Superior temporal gyrus (tissue), 1 donor: ENCODE results near the gene RUBCN.
"Not testable (repeated sequence)": the region's sequence is repeated elsewhere in the genome, so short reads cannot be mapped to it uniquely, and the experiment has no call there.

Source experiments
- DNase-seq: peaks from one replicate; pipeline ENCODE4 v3.0.0-alpha.2; 2016; ENCODE audit errors: extremely low spot score

Gene RUBCN

GRCh38 chr3:197734667-197735318, 1.9 kb downstream of the RUBCN start:
- DNase-seq: no peak

DNA sequence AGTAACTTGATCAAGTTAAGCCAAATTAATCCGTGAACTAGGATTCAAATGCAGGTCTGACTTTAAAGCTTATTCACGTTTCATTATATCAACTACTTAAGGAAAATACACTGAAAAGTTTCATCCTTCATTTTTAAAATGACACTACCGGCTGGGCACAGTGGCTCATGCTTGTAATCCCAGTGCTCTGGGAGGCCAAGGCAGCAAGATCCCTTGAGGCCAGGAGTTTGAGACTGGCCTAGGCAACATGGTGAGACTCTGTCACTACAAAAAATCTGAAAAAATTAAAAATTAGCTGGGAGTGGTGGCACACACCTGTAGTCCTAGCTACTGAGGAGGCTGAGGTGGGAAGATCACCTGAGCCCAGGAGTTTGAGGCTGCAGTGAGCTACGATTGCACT, 3.7 kb downstream of the RUBCN start:
- no peak for DNase-seq

DNA sequence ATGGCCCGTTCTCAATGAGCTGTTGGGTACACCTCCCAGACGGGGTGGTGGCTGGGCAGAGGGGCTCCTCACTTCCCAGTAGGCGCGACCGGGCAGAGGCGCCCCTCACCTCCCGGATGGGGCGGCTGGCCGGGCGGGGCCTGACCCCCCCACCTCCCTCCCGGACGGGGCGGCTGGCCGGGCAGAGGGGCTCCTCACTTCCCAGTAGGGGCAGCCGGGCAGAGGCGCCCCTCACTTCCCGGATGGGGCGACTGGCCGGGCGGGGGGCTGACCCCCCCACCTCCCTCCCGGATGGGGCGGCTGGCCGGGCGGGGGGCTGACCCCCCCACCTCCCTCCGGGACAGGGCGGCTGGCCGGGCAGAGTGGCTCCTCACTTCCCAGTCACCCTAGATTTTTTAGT, 5.2 kb downstream of the RUBCN start:
- DNase-seq: not testable (repeated sequence)

- not testable (repeated sequence) for DNase-seq
Measured at GRCh38 chr3:197730770-197731169, 5.9 kb downstream of the RUBCN start.

DNA sequence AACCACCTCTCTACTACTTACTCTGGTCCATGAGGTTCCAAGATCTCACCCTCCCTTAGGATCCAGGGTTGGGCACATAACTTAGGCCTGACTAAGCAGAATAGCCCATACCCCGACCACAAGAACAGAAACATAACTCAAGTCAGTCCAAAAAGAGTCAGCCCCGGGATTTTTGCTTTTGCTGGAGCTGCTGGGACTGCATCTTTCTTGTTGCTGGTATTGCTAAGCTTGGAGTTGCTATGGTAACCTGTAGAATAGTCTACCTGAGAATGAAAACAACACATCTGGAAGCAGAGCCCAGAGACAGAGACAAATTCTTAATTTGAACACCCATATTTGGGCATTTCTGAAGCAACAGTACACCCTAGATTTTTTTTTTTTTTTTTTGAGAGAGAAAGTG, 6.5 kb downstream of the RUBCN start:
- no peak for DNase-seq

DNA sequence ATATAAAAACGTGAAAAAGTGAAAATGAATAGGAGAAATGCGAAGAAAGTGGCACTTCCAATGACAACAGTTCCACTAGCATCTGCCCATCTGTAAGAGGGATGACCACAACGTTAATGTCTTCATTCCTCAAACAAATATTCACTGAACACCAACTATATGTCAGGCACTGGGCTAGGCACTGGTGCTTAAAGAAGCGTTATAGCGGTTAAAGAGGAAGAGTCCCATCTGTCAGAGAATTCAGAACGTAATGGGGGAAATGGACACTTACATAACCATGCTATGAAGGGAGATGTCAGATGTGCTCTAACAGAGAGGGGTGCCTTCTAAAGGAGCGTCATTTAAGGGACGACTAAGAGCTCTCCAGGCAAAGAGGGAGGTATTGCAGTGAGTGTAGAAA, 8.2 kb downstream of the RUBCN start:
- DNase-seq: no peak

DNA sequence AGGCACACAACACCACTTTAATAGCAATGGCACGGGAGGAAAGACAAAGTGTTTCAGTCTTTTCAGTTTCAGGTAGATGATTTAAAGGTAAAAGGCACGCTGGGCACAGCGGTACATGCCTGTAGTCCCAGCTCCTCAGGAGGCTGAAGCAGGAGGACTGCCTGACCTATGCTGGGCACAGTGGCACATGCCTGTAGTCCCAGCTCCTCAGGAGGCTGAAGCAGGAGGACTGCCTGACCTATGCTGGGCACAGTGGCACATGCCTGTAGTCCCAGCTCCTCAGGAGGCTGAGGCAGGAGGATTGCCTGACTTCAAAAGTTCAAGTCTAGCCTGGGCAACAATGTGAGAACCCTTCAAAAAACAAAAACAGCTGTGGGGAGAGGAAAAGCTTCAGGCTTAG, 8.8 kb downstream of the RUBCN start:
- not testable (repeated sequence) for DNase-seq

- no peak for DNase-seq
Measured at GRCh38 chr3:197722734-197723133, 14.0 kb downstream of the RUBCN start.

GRCh38 chr3:197720694-197721093, 16.0 kb downstream of the RUBCN start:
- no peak for DNase-seq

DNA sequence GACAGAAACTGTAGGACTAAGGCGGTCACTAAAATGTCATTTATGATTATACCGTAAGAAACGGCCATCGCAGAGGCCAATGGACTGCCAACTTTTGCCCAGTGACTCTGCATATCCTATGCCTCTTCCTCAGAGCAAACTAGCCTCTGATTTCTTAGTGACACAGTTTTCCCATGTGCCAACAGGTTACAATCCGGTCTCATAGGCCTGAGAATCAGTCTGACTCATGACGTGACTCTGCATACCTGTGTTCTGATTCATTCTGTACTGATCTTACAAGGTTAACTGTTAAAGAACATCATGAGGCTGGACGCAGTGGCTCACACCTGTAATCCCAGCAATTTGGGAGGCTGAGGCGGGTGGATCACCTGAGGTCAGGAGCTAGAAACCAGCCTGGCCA, 17.8 kb downstream of the RUBCN start:
- no peak for DNase-seq

- DNase-seq: no peak
Measured at GRCh38 chr3:197714251-197714650, 22.5 kb downstream of the RUBCN start.

- no peak for DNase-seq
Measured at GRCh38 chr3:197713477-197713822, 23.3 kb downstream of the RUBCN start.

GRCh38 chr3:197711973-197712707, 24.6 kb downstream of the RUBCN start:
- DNase-seq: peak; percentile 95

- DNase-seq: not testable (repeated sequence)
Measured at GRCh38 chr3:197710965-197711364, 25.7 kb downstream of the RUBCN start.

DNA sequence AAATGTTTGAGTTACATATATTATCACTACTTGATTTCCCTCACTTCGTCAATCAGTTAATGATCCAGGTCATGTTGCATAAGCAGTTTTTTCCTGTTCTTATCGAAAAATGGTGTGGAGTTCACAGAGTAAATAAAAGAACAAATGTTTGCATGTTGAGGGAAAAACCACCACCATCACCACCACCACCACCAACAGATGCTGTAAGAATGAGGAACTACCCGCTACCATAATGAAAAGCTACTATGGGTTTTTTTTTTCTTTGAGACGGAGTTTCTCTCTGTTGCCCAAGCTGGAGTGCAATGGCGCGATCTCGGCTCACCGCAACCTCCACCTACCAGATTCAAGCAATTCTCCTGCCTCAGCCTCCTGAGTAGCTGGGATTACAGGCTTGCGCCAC, 27.6 kb downstream of the RUBCN start:
- DNase-seq: no peak

DNA sequence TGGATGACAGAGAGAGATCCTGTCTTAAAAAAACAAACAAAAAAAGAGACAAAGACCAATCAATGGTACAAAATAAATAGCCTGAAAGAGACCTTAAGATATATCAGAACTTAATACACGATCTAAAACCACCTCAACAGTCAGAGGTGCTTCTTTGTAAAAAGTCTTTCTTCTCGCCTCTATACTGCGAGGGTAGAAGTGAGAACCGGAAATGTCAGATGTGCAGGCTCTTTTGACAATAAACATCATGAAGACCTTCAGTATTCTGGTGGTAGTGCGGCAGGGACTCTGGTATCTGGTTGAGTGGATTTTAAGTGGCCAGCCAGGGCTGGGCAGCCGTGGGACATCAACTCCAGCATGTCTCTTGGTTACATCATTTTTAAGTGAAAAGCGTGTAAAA, 30.0 kb downstream of the RUBCN start:
- no peak for DNase-seq

DNA sequence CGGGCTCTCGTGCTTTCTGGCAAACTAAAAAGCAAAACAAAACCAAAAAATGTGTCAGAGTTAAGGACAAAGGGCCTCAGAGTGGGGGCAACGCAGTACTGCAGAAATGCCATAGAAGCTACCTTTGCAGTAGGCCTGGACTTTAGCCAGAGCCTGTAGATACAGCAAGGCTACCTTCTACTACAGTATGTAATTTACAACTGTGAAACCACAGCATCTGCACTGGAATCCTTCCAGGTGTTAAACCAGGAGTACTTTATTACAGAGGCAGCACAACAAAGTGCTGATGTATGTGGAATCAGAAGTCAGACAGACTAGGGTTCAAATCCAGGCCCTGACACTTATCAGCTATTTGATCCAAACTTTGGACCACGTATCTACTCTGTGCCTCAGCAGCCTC, 34.9 kb downstream of the RUBCN start:
- no peak for DNase-seq

DNA sequence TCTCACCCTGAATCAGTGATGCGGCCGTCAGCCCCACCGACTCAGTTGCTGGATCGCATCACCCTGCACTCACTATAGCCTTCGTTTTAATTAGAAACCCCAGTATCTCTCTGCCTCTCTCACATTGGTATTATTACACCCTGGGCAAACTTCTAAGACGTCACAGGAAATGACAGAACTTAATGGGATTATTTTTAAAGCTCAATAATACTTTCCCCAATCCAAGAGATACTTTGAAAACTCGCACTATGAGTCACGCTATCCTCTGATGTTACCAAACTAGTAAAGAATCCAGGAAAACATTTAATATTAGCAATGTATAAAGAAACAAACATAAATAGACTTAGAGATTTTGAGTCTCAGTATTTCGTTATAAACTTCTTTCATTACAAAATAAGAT, 36.6 kb downstream of the RUBCN start:
- no peak for DNase-seq

GRCh38 chr3:197697355-197697754, 39.3 kb downstream of the RUBCN start:
- no peak for DNase-seq

GRCh38 chr3:197694251-197694650, 42.5 kb downstream of the RUBCN start:
- DNase-seq: no peak

DNA sequence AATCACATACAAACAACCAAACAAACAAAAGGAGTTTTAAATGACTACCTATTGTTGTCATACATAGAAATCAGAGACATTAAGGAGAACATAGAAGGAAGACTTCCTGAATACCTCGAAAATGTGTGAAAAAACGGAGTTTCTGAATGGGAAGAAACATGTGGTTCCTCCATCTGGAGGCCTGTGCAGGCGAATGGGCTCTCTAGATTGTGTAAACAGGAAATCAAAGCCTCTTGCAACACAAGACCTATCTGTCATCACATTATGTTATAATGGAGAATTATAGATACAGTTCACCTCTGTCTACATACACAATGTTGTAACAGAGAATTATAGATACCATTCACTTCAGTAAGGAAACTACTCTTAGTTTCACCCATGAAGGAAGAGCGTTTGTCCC, 44.1 kb downstream of the RUBCN start:
- no peak for DNase-seq

GRCh38 chr3:197690754-197691153, 46.0 kb downstream of the RUBCN start:
- DNase-seq: no peak

DNA sequence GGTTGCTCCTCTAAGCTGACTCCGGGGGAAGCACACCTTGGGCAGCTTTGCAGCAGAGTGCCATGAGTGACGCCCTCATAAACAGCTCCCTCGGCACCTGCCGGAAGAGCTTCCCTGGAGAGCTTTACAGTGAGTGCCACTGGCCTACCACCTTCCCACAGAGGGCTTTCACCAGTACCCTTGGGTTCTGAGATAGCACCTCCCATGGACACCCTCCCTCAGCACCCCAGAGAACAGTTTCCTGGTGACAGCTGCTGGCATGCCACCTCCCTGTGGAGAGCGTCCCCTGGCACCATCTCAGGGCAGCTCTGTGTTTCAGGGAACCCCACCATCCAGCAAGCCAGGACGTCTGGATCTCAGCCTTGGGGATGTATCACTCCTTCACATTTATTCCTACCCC, 49.1 kb downstream of the RUBCN start:
- DNase-seq: no peak

DNA sequence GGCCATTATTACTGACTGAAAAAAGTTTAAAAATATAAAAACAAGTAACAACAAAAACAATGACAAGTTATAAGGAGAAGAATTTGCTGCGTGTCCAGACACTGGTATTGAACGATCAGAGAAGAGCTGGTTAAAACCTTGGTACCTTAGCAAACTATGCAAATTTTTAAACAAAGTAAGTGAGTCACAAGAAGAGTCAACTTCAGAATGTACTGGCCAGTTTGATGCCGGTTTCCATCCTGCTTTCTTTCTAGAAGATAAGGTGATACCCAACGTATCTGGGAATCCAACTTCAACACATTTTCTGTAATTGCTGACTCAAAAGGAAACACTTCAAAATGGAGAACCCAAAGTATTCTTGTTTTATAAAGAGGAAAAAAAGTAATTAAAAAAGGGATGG, 49.8 kb downstream of the RUBCN start:
- DNase-seq: no peak
